ENCODE data around the gene TAS1R2.
"Not testable (repeated sequence)": the region's sequence is repeated elsewhere in the genome, so short reads cannot be mapped to it uniquely, and the experiment has no call there.

The TAS1R2 gene

GRCh38 chr1:18883636-18884418 lies 24.4 kb upstream of the TAS1R2 start:
- peak in 1 of 2 experiments; percentile 30 for DNase-seq

DNA sequence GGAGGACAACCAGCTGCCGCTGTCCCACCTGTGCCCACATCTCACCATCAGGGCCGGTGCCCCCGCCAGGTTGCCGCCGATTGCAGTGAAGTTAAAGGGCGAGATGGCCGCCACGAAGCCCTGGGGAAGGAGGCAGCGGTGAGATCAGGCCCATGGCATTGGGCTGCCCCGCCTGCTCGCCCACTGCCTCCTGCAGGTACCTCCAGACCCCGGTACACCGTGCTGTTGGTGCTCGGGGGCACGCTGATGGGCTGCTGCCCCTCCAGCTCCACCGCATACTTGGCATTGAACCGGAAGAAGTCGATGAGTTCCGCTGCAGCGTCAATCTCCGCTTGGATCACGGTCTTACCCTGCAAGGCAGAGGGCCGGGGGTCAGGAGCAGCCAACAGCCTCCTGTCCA lies 23.6 kb upstream of the TAS1R2 start:
- no peak for DNase-seq

DNA sequence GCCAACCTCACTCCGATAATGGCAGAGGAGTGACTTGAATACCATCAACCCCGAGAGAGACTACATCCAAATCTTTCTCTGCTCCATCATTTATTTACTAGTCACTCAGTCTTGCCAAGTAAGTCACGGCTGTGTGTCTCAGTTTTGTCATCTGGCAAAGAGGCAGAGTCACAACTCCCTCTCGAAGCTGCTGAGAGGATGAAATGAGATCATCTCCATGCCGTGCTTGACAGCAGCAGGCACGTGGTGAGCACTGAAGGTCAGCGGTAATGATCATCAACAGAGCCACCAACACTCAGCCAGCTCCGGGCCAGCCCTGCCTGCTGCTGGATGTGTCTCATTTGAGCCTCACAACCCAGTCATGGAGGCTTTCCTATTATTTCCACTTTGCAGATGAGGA lies 23.0 kb upstream of the TAS1R2 start:
- no peak for DNase-seq

- no peak for DNase-seq
Measured at GRCh38 chr1:18881642-18882431, 22.4 kb upstream of the TAS1R2 start.

- DNase-seq: no peak
Measured at GRCh38 chr1:18881164-18881563, 21.7 kb upstream of the TAS1R2 start.

DNA sequence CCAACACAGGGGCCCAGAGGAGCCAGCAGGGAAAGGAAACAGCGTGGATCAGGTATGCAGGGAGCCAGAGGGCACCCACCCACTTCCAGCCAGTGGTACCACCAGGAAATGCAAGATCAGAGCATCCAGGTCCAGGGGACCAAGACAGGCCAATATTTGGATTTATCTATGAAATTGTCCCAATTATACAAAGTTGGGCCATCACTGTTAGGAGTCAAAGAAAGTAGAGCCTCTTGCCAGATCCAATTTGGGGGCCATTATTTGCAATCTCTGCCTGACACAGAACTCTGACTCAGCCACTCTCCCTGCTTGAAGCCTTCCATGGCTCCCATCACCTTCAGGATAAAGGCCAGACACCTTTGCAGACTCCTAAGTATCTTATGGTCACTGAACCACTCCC lies 21.1 kb upstream of the TAS1R2 start:
- DNase-seq: no peak

DNA sequence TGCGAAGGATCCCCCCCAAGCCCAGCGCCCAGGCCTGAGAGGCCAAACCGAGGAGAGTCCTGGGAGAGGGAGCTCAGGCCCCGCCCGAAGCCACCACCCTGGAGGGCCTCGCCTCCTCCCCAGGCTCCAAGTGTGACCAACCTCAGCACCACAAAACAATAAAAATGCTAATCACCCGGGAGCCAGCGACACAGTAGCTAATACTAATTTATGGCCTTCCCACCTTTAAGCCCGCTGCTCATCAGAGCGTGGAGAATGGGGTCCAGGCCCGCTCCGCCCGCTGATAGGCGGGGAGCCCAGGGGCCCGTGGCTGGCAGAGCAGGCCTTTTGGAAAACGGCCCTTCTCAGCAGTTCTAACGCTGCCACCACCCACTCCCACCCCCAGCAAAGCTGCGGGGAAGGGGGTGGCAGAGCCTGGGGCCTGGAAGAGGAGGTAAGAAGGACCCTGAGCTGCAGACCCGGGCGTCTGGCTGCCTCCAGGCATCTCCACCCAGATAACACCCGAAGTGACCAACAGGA lies 20.4 kb upstream of the TAS1R2 start:
- DNase-seq: no peak

DNA sequence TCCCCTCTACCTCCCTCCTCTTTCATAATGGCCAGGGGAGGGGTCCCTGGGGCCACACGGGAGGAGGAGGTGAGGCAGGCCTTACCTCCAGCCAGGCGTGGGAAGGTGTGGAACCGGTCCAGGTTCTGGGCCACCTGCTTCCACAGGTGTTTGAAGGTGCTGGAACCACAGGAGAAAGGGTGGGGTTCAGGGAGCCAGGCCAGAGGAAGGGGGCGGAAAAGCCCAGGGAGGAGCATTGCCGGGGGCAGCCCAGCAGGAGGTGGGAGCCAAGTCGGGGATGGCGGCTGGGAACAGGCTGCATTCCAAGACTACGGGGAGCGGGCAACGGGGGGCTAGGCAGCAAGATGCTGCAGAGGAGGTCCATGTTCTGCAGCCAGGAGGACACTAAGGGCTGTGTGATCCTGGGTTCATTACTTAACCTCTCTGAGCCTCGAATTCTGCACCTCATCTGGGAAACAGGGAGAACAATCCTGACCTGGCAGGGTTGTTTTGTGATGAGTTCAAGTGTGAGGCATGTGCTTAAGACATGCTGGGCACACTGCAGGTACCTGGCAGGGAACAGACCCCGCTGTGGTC lies 19.8 kb upstream of the TAS1R2 start:
- DNase-seq: no peak

GRCh38 chr1:18878538-18879214 lies 19.2 kb upstream of the TAS1R2 start:
- DNase-seq: no peak

DNA sequence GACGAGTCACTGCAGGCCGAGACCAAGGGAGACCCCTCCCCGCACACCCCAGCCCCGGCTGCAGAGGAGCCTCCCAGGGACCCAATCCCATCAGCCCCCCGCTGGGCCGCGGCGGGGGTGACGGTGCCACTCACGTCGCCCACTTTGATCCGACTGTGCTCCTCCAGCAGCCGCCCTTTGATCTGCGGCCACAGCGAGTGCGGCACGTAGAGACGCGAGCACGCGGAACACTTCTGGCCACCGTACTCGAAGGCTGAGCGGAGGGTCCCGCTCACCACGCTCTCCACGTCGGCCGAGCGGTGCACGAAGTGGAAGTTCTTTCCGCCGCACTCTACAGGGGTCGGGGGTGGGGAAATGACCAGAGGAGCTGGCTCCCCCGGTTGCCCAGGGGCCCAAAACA lies 17.8 kb upstream of the TAS1R2 start:
- DNase-seq: no peak

DNA sequence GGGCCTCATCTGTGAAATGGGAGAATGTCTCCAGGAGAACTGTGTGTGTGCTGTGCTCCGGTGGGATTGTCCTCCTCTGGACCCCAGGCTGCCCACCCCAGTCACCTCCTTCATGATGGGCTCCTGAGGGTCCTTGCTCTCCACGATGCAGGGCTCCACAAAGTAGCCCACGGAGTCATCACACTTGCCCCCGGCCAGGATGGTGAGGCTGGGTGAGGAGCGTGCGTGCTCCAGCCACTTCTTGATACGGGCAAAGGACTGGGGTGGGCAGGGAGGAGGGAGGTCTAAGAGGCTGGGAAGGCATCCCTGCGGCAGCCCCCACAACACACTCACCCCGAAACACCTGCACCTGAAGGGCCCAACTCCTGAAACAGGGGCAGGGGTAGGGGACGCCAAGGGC lies 16.8 kb upstream of the TAS1R2 start:
- no peak for DNase-seq

GRCh38 chr1:18875796-18876128 lies 16.3 kb upstream of the TAS1R2 start:
- DNase-seq: no peak

GRCh38 chr1:18875107-18875795 lies 15.8 kb upstream of the TAS1R2 start:
- DNase-seq: peak; percentile 45 to 58

DNA sequence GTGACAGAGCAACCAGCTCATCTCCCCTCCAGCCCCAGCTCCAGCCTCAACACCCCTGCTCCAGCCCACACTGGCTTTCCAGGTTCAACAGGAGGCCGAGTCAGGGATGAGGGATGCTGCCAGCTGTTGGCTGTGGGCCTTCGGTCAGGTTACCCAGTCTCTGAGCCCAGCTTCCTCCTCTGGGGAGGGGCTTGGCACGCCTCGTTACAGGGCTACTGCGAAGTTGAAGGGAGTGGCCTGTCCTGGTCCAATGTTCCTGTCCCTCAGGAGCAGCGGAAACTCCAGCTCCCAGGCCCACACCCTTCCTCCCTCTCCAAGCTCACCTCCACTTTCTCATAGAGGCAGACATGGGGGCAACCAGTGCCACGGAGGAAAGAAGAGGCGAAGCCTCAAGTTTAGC lies 15.1 kb upstream of the TAS1R2 start:
- no peak for DNase-seq

DNA sequence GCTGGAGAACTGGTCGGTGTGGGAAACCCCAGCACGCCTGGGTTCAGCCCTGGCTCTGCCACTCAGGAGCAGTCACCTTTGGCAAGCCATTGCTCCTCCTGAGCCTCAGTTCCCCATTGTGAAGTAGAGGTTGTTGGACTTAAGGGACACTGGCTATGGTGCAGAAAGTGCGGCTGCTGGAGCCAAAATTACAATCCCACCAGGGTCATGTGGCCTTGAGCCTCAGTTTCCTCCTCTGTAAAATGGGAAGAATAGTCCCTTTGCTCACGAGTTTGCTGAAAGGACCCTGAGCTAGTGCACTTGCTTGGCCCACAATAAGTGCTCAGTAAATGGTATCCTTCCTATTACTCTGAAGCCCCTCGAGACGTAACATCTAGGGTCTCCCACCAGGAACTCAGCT lies 14.6 kb upstream of the TAS1R2 start:
- no peak for DNase-seq

DNA sequence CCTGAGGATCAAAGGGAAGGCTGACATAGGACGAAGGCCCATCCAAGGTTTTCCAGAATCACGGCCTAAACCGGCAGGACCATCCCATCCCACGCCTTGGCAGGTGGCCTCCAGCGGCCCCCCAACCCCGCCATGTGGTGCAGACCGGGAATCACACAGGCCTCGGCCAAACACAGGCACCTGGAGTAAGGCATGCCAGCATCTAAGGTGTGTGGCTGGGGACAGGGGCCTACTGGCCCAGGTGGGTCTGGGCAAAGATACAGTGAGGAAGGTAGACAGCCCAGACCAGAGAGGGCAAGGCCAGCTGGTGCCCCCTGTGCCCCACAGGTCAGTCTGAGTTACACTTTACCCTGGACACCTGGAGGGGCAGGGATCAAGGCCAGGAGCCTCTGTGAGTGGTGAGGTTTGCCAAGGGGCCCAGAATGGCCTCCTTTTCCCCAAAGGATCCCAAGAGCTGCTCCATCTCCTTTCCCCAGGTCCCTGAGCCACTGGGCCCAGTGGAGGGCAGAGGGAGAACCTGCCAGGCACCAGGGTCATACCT lies 12.7 kb upstream of the TAS1R2 start:
- DNase-seq: no peak

- DNase-seq: no peak
Measured at GRCh38 chr1:18871401-18872070, 12.1 kb upstream of the TAS1R2 start.

GRCh38 chr1:18870957-18871356 lies 11.5 kb upstream of the TAS1R2 start:
- DNase-seq: no peak

- DNase-seq: not testable (repeated sequence)
Measured at GRCh38 chr1:18870595-18870865, 11.1 kb upstream of the TAS1R2 start.

GRCh38 chr1:18869847-18870594 lies 10.6 kb upstream of the TAS1R2 start:
- DNase-seq: no peak

- no peak for DNase-seq
Measured at GRCh38 chr1:18868801-18869424, 9.5 kb upstream of the TAS1R2 start.

Data from NCI-H1930 (cell line).